ENCODE data around the gene MC1R.
"Not testable (repeated sequence)": the region's sequence is repeated elsewhere in the genome, so short reads cannot be mapped to it uniquely, and the experiment has no call there.

MC1R gene

DNA sequence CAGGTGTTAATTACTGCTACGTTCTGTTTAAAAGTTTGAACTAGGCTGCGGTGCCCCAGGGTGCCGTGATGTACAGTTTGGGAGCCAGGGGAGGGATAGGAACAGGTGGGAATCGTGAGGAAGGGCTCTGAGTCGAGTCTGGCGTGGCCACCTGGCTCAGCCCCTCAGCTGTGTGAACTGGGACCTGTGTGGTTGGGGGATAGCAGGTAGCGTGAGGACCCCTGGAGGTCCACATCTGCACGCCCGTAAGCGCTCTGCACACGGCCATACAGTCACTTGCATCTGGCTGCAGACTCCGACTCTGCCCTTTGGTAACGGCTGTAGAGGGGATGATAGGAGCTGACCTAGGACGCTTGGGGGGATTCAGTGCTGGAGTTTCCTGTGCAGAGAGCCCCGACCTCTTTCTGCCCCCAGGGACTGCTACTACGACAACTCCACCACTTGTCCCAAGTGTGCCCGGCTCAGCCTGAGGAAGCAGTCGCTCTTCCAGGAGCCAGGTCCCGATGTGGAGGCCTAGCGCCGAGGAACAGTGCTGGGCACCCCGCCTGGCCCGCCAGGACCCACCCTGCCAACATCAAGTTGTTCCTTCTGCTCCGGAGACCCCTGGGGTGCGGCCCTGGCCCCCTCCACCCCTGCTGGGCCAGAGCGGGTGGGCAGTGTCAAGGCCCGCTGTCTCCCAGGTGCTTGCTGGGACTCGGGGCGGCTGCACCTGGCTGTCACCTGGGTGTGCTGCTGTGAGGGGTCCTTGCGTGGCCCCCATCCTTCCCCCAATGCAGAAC, 47.0 kb downstream of the MC1R start:
- DNase-seq: no peak

DNA sequence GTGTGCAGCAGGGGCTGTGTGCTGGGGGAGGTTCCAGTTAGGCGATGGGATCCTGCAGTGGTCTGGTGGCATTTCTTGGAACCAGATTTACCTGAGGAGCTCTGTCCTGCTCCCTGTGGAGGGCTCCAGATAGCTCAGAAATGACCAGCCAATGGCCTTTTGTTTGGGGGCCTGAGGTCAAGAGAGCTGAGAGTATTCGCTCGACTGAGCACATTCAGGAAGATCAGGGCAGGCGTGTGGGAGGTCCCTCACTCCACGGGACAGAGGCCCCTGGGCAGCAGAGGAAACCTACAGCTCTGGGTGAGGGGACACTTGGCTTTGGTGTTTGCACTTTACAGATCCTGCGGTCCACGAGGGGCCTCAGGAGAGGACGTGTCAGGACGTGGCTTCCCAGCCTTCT, 48.1 kb downstream of the MC1R start:
- no peak for DNase-seq

DNA sequence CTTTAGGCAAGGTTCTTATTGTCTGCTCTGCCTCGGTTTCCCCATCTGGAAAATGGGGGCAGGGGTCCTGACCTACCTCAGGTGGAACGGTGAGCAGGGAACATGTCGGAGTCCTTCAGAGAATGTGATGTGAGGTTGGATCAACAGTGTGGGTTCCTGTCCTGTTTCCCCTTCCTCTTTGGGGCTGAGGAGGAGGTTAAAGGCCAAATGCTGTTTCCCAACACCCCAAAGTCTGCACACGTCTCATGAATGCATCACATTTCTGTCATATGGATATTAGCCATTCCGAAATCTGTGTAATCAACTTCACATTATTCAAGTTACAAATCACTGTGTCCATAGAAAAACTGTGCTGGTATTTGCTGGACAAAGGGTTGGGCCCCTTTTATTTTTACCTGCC, 48.8 kb downstream of the MC1R start:
- DNase-seq: not testable (repeated sequence)

DNA sequence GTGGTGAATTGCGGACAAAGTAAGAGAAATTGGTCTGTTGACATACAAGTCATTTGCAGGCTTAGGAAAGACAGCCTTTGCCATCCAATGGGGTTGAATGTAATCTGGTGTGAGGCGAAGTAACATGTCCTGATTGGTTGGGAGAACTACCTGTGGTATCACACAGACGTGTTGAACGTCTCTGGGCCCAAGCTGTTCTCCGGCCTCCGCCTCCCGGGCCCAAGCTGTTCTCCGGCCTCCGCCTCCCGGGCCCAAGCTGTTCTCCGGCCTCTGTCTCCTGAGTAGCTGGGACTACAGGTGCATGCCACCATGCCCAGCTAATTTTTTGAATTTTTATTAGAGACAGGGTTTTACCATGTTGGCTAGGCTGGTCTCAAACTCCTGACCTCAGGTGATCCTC, 49.4 kb downstream of the MC1R start:
- not testable (repeated sequence) for DNase-seq

DNA sequence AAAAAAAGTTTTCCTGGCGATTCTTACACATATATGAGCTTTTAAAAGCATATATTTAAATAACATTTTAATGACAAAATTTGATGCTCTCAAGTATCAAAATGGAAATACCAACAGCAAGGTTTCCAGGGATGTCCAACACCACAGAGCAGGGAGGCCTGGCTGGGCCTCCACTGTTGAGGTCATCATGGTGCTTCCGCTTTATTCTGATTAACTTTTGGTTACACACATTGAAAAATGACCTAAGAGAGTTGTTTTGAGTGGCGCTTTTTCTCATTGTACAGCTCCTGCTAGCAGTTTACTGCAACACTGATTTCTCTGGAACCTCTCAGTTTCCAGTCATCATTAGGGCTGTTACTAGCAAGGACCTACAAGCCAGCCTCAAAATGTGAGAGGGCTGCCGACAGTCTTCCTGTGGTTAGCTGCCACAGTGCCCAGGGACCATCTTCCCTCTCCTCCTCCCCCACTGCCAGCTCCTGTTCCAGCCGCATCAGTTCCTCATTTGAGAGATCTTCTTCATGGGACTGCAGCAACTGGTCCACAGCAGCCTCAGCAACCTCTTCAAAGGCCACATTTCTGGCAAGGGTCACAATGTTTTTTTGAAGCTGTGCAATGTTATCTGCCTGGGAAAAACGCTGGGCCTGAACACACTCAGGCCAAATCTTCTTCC, 51.2 kb downstream of the MC1R start:
- DNase-seq: no peak
